ENCODE measurements around the gene HMSD.

DNA sequence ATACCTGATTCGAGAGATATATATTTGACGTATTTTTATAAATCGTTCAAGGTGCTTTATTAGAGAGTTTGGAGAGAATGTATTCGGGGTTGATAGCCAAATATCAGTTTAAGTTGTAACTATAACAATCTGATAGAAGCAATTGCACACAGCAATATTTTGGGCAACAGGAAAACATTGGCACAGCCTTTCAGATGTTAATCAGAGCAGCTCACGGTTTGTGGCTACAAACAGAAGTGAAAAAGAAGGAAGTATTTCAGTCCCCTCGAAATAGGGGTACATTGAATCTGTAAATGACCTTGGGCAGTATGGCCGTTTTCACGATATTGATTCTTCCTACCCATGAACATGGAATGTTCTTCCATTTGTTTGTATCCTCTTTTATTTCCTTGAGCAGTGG lies 20.8 kb upstream of the HMSD start:
- TF ChIP-seq CEBPB (IDR thresholded peaks at IDR 0.05; ENCODE audit: low read depth, low read length) = no peak
- no peak for TF ChIP-seq RAD21 (IDR thresholded peaks at IDR 0.05; ENCODE audit: low read length)
- TF ChIP-seq RFX5 (IDR thresholded peaks at IDR 0.05; ENCODE audit: low read depth, low read length) = no peak
- TF ChIP-seq, protein P1, sequence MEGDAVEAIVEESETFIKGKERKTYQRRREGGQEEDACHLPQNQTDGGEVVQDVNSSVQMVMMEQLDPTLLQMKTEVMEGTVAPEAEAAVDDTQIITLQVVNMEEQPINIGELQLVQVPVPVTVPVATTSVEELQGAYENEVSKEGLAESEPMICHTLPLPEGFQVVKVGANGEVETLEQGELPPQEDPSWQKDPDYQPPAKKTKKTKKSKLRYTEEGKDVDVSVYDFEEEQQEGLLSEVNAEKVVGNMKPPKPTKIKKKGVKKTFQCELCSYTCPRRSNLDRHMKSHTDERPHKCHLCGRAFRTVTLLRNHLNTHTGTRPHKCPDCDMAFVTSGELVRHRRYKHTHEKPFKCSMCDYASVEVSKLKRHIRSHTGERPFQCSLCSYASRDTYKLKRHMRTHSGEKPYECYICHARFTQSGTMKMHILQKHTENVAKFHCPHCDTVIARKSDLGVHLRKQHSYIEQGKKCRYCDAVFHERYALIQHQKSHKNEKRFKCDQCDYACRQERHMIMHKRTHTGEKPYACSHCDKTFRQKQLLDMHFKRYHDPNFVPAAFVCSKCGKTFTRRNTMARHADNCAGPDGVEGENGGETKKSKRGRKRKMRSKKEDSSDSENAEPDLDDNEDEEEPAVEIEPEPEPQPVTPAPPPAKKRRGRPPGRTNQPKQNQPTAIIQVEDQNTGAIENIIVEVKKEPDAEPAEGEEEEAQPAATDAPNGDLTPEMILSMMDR (conservative IDR thresholded peaks at IDR 0.05; ENCODE audit: low read depth, low read length) = no peak
- no peak for TF ChIP-seq SMC3 (IDR thresholded peaks at IDR 0.05; ENCODE audit: low read depth, low read length)
- no peak for TF ChIP-seq POLR2A (IDR thresholded peaks at IDR 0.05; ENCODE audit: low read depth, low read length)
- TF ChIP-seq BHLHE40 (IDR thresholded peaks at IDR 0.05; ENCODE audit: low read depth, low read length) = no peak
- TF ChIP-seq MAFK (IDR thresholded peaks at IDR 0.05; ENCODE audit: low read depth, low read length) = no peak
- TF ChIP-seq, protein P2, sequence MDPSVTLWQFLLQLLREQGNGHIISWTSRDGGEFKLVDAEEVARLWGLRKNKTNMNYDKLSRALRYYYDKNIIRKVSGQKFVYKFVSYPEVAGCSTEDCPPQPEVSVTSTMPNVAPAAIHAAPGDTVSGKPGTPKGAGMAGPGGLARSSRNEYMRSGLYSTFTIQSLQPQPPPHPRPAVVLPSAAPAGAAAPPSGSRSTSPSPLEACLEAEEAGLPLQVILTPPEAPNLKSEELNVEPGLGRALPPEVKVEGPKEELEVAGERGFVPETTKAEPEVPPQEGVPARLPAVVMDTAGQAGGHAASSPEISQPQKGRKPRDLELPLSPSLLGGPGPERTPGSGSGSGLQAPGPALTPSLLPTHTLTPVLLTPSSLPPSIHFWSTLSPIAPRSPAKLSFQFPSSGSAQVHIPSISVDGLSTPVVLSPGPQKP (IDR thresholded peaks at IDR 0.05; ENCODE audit: borderline replicate concordance, low read depth, low read length) = no peak
- no peak for TF ChIP-seq MXI1 (IDR thresholded peaks at IDR 0.05; ENCODE audit: borderline replicate concordance, low read depth, low read length)
- TF ChIP-seq MAZ (IDR thresholded peaks at IDR 0.05; ENCODE audit: borderline replicate concordance, low read depth, low read length) = no peak
- TF ChIP-seq, protein P3, sequence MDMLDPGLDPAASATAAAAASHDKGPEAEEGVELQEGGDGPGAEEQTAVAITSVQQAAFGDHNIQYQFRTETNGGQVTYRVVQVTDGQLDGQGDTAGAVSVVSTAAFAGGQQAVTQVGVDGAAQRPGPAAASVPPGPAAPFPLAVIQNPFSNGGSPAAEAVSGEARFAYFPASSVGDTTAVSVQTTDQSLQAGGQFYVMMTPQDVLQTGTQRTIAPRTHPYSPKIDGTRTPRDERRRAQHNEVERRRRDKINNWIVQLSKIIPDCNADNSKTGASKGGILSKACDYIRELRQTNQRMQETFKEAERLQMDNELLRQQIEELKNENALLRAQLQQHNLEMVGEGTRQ (IDR thresholded peaks at IDR 0.05; ENCODE audit: low read depth, low read length) = no peak
- no peak for TF ChIP-seq FOS (IDR thresholded peaks at IDR 0.05; ENCODE audit: low read depth, low read length)

Measured in IMR-90 (cell line).